ENCODE data around the gene PTH. TPM values are rescaled to one million over a fixed set of nuclear protein-coding genes. Genes with fewer than 3 reads are reported as not detected.

Gene PTH
- total RNA-seq, 1 donor from 2014 or later: not detected

Other genes starting within 250 kb of the PTH start
- 33.6 and 33.7 TPM in 2 replicates for gene BMAL1, start 218.2 kb downstream of the PTH start, total RNA-seq
- 21.2 and 21.9 TPM in 2 replicates for gene BTBD10, start 32.8 kb downstream of the PTH start, total RNA-seq
- gene FAR1, start 172.7 kb upstream of the PTH start, total RNA-seq: 67.3 and 67.4 TPM in 2 replicates

Measured in activated T-helper 1 cell treated with anti-CD3 and anti-CD28 coated beads, Interleukin-12 subunit alpha, Interleukin-12 subunit beta, Interleukin-2, Interleukin-4 antibody, amounts not matched to agents 30 ng/mL and 10 ng/mL and 1 ng/mL, durations not matched to agents 14 hours and 24 hours and 36 hours (primary cell).